Endodermal cell (in vitro differentiated cells): ENCODE measurements around the gene ACSL3. TPM values are rescaled to one million over a fixed set of nuclear protein-coding genes. Genes with fewer than 3 reads are reported as not detected.

Source experiments
- DNase-seq: peaks from one replicate; pipeline ENCODE4 v3.0.0-alpha.2; 2017
- H3K27ac ChIP-seq: 2 replicates; pipeline ENCODE4 v1.5.1; 2013; ENCODE audit warnings: mild to moderate bottlenecking, low read depth, low read length, moderate library complexity
- H3K27me3 ChIP-seq: 2 replicates; pipeline ENCODE4 v1.6.1; 2013; ENCODE audit warnings: mild to moderate bottlenecking, low read length, moderate library complexity; ENCODE audit not compliant: insufficient read depth, control insufficient read depth, poor library complexity, severe bottlenecking
- H3K36me3 ChIP-seq: 2 replicates; pipeline ENCODE4 v1.7.0; 2013; ENCODE audit warnings: mild to moderate bottlenecking, low read length, moderate library complexity; ENCODE audit not compliant: control insufficient read depth, insufficient read depth
- H3K4me1 ChIP-seq: one replicate; pipeline ENCODE4 v1.7.0; 2013; ENCODE audit warnings: low read length; ENCODE audit not compliant: control insufficient read depth, insufficient read depth
- H3K4me3 ChIP-seq: 2 replicates; pipeline ENCODE4 v1.5.1; 2013; ENCODE audit warnings: mild to moderate bottlenecking, low read length, moderate library complexity
- H3K9ac ChIP-seq: 2 replicates; pipeline ENCODE4 v1.6.1; 2013; ENCODE audit warnings: mild to moderate bottlenecking, low read length, moderate library complexity; ENCODE audit not compliant: poor library complexity, severe bottlenecking; ENCODE audit errors: extremely low read depth
- H3K9me3 ChIP-seq: 2 replicates; pipeline ENCODE4 v1.6.1; 2013; ENCODE audit warnings: mild to moderate bottlenecking, low read length, moderate library complexity; ENCODE audit not compliant: control insufficient read depth
- H3K27ac Mint-ChIP-seq: 2 replicates; pipeline ENCODE4 v1.8.0; 2020; ENCODE audit warnings: mixed read lengths
- H3K27me3 Mint-ChIP-seq: 2 replicates; pipeline ENCODE4 v1.8.0; 2021; ENCODE audit warnings: mild to moderate bottlenecking, mixed read lengths; ENCODE audit not compliant: insufficient read depth
- H3K36me3 Mint-ChIP-seq: 2 replicates; pipeline ENCODE4 v1.8.0; 2020; ENCODE audit warnings: low read depth, mixed read lengths
- H3K4me1 Mint-ChIP-seq: 2 replicates; pipeline ENCODE4 v1.8.0; 2020; ENCODE audit warnings: mixed read lengths
- H3K4me3 Mint-ChIP-seq: 2 replicates; pipeline ENCODE4 v1.8.0; 2020; ENCODE audit warnings: mild to moderate bottlenecking, moderate library complexity, mixed read lengths
- H3K9me3 Mint-ChIP-seq: 2 replicates; pipeline ENCODE4 v1.8.0; 2020; ENCODE audit warnings: mild to moderate bottlenecking, mixed read lengths
- WGBS, 2 experiments: methylation state at CpG; one replicate each; pipeline versions ENCODE4 v1.1.5 to v1.1.7; 2013; ENCODE audit warnings: missing lambda C conversion rate in 2 of 2, mixed read lengths in 1 of 2; ENCODE audit not compliant: insufficient coverage in 1 of 2, insufficient read length in 1 of 2; 5-methylcytosine and 5-hydroxymethylcytosine counted together
- total RNA-seq, 2 donors: library from RNA; stranded (reverse); fragmentation: NEBNext Ultra II Directional in 1 of 2; extraction: Animal tissue kit (Norgen Biotek cat#: 25700) in 1 of 2; gene quantifications; 2 replicates in 1 of 2; 3 replicates in 1 of 2; pipeline ENCODE4 v1.2.1, GENCODE V29; 2021
- TF ChIP-seq, protein P1 (sequence below): fragments of 200-600 bp; sonication (generic); conservative IDR thresholded peaks from 2 replicates; pipeline ENCODE4 v1.5.0; 2021; ENCODE audit warnings: antibody characterized with exemption, mild to moderate bottlenecking

Gene ACSL3
- total RNA-seq, 2 donors from 2014 or later = 65.2 to 65.7 TPM

- Histone ChIP-seq H3K27ac (no peak overlapping the region), H3K9ac (no peak overlapping the region), H3K4me1 (no peaks in the 10 kb centered on the region), H3K27me3 (no peaks in the 10 kb centered on the region), H3K9me3 (no peaks in the 10 kb centered on the region), H3K4me3 (no peak overlapping the region), H3K36me3 (no peaks in the 10 kb centered on the region)
- Mint-ChIP-seq H3K9me3 (no peaks in the 10 kb centered on the region), H3K27ac (no peak overlapping the region), H3K4me1 (peaks cover 8% of the 10 kb centered on the region), H3K27me3 (no peaks in the 10 kb centered on the region), H3K36me3 (peaks cover 2% of the 10 kb centered on the region), H3K4me3 (no peak overlapping the region)
- TF ChIP-seq, protein P1, sequence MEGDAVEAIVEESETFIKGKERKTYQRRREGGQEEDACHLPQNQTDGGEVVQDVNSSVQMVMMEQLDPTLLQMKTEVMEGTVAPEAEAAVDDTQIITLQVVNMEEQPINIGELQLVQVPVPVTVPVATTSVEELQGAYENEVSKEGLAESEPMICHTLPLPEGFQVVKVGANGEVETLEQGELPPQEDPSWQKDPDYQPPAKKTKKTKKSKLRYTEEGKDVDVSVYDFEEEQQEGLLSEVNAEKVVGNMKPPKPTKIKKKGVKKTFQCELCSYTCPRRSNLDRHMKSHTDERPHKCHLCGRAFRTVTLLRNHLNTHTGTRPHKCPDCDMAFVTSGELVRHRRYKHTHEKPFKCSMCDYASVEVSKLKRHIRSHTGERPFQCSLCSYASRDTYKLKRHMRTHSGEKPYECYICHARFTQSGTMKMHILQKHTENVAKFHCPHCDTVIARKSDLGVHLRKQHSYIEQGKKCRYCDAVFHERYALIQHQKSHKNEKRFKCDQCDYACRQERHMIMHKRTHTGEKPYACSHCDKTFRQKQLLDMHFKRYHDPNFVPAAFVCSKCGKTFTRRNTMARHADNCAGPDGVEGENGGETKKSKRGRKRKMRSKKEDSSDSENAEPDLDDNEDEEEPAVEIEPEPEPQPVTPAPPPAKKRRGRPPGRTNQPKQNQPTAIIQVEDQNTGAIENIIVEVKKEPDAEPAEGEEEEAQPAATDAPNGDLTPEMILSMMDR = no peak
- WGBS, 2 experiments = 94% methylated on average over 1 of the region's 1 CpG; no CpG with 5 or more reads in 1 of the 2 experiments
- no peak for DNase-seq
Measured at GRCh38 chr2:222892761-222893160, 31.9 kb downstream of the ACSL3 start.

DNA sequence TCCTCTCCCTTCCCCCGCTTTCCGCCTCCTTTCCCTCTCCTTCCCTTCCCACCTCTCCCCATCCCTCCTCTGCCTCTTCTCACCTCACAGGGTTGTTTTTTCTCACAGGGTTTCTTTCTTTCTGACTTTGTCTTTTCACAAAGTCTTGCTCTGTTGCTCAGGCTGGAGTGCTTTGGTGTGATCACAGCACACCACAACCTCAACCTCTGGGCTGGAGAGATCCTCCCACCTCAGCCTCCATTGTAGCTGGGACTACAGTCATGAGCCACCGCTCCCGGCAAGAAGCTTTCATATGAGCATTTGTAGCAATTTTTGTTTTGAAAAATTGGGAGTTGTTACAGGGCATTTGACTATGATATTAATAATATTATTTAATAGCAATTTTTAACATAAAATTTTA, 32.9 kb downstream of the ACSL3 start:
- peaks cover 8% of the 10 kb centered on the region for H3K4me1 Mint-ChIP-seq
- H3K4me3 Mint-ChIP-seq = no peak overlapping the region
- DNase-seq = no peak
- H3K36me3 Mint-ChIP-seq = peaks cover 2% of the 10 kb centered on the region
- H3K27ac Mint-ChIP-seq = no peak overlapping the region
- WGBS, 2 experiments = 91 to 95% methylated on average over 2 to 4 of the region's 4 CpGs
- Histone ChIP-seq H3K4me3 (no peak overlapping the region), H3K4me1 (no peaks in the 10 kb centered on the region), H3K27ac (no peak overlapping the region), H3K27me3 (no peaks in the 10 kb centered on the region), H3K9me3 (no peaks in the 10 kb centered on the region), H3K9ac (no peak overlapping the region), H3K36me3 (no peaks in the 10 kb centered on the region)
- no peaks in the 10 kb centered on the region for H3K27me3 Mint-ChIP-seq
- no peaks in the 10 kb centered on the region for H3K9me3 Mint-ChIP-seq
- TF ChIP-seq, protein P1 = no peak

GRCh38 chr2:222895144-222895543, 34.3 kb downstream of the ACSL3 start:
- Mint-ChIP-seq H3K27ac (no peak overlapping the region), H3K27me3 (no peaks in the 10 kb centered on the region), H3K4me3 (no peak overlapping the region), H3K4me1 (peaks cover 4% of the 10 kb centered on the region), H3K36me3 (peaks cover 2% of the 10 kb centered on the region), H3K9me3 (no peaks in the 10 kb centered on the region)
- WGBS, 2 experiments = no CpG with 5 or more reads among the region's 1 CpG
- H3K9me3 ChIP-seq = no peaks in the 10 kb centered on the region
- no peaks in the 10 kb centered on the region for H3K27me3 ChIP-seq
- H3K36me3 ChIP-seq = no peaks in the 10 kb centered on the region
- H3K4me1 ChIP-seq = no peaks in the 10 kb centered on the region
- TF ChIP-seq, protein P1 = no peak
- no peak overlapping the region for H3K27ac ChIP-seq
- DNase-seq = no peak
- H3K9ac ChIP-seq = no peak overlapping the region
- H3K4me3 ChIP-seq = no peak overlapping the region
